Measurements from ENCODE around the gene DPH5.

Gene DPH5

GRCh38 chr1:100995198-100995988, 30.2 kb downstream of the DPH5 start:
- Histone ChIP-seq H3K4me1 (ENCODE audit: low read length) (no peaks in the 10 kb centered on the region), H3K9me3 (replicated peaks; ENCODE audit: insufficient read depth, low read length) (no peaks in the 10 kb centered on the region), H3K9ac (ENCODE audit: low read length) (no peak overlapping the region), H3K9me2 (replicated peaks; ENCODE audit: insufficient read depth, low read length) (no peaks in the 10 kb centered on the region), H3K4me3 (ENCODE audit: low read length) (no peak overlapping the region), H3K27me3 (replicated peaks; ENCODE audit: insufficient read depth, low read length) (no peaks in the 10 kb centered on the region), H3K27ac (ENCODE audit: low read length) (no peak overlapping the region), H3K4me2 (ENCODE audit: low read depth, low read length) (no peak overlapping the region), H3K79me2 (ENCODE audit: low read length) (no peaks in the 10 kb centered on the region), H2AFZ (ENCODE audit: low read length) (no peak overlapping the region), H3F3A (ENCODE audit: insufficient read depth, low read length) (no peaks in the 10 kb centered on the region), H3K36me3 (replicated peaks; ENCODE audit: insufficient read depth, low read length) (no peaks in the 10 kb centered on the region), H4K20me1 (ENCODE audit: insufficient read depth, low read length) (no peaks in the 10 kb centered on the region)
- TF ChIP-seq EZH2phosphoT487 (IDR thresholded peaks at IDR 0.05; ENCODE audit: low read length), result no peak
- TF ChIP-seq EZH2 (optimal IDR thresholded peaks at IDR 0.05; ENCODE audit: low read depth, low read length), result no peak
- no peak for TF ChIP-seq CTCF (IDR thresholded peaks at IDR 0.05; ENCODE audit: low read length)
- DNase-seq, result no peak

GRCh38 chr1:100989306-100990077, 36.1 kb downstream of the DPH5 start:
- Histone ChIP-seq H3K9ac (ENCODE audit: low read length) (no peak overlapping the region), H3K79me2 (ENCODE audit: low read length) (no peaks in the 10 kb centered on the region), H3K4me2 (ENCODE audit: low read depth, low read length) (no peak overlapping the region), H3K4me1 (ENCODE audit: low read length) (no peaks in the 10 kb centered on the region), H4K20me1 (ENCODE audit: insufficient read depth, low read length) (no peaks in the 10 kb centered on the region), H3K9me2 (replicated peaks; ENCODE audit: insufficient read depth, low read length) (no peaks in the 10 kb centered on the region), H3K9me3 (replicated peaks; ENCODE audit: insufficient read depth, low read length) (no peaks in the 10 kb centered on the region), H3F3A (ENCODE audit: insufficient read depth, low read length) (no peaks in the 10 kb centered on the region), H2AFZ (ENCODE audit: low read length) (no peak overlapping the region), H3K4me3 (ENCODE audit: low read length) (no peak overlapping the region), H3K36me3 (replicated peaks; ENCODE audit: insufficient read depth, low read length) (no peaks in the 10 kb centered on the region), H3K27ac (ENCODE audit: low read length) (no peak overlapping the region), H3K27me3 (replicated peaks; ENCODE audit: insufficient read depth, low read length) (no peaks in the 10 kb centered on the region)
- DNase-seq, result no peak
- no peak for TF ChIP-seq CTCF (IDR thresholded peaks at IDR 0.05; ENCODE audit: low read length)
- no peak for TF ChIP-seq EZH2 (optimal IDR thresholded peaks at IDR 0.05; ENCODE audit: low read depth, low read length)
- no peak for TF ChIP-seq EZH2phosphoT487 (IDR thresholded peaks at IDR 0.05; ENCODE audit: low read length)

GRCh38 chr1:100988121-100988520, 37.5 kb downstream of the DPH5 start:
- Histone ChIP-seq H3K79me2 (ENCODE audit: low read length) (no peaks in the 10 kb centered on the region), H3K36me3 (replicated peaks; ENCODE audit: insufficient read depth, low read length) (no peaks in the 10 kb centered on the region), H3K27me3 (replicated peaks; ENCODE audit: insufficient read depth, low read length) (no peaks in the 10 kb centered on the region), H3K4me2 (ENCODE audit: low read depth, low read length) (no peak overlapping the region), H3K27ac (ENCODE audit: low read length) (no peak overlapping the region), H3F3A (ENCODE audit: insufficient read depth, low read length) (no peaks in the 10 kb centered on the region), H3K9ac (ENCODE audit: low read length) (no peak overlapping the region), H3K9me2 (replicated peaks; ENCODE audit: insufficient read depth, low read length) (no peaks in the 10 kb centered on the region), H2AFZ (ENCODE audit: low read length) (no peak overlapping the region), H3K4me1 (ENCODE audit: low read length) (no peaks in the 10 kb centered on the region), H3K9me3 (replicated peaks; ENCODE audit: insufficient read depth, low read length) (no peaks in the 10 kb centered on the region), H4K20me1 (ENCODE audit: insufficient read depth, low read length) (no peaks in the 10 kb centered on the region), H3K4me3 (ENCODE audit: low read length) (no peak overlapping the region)
- TF ChIP-seq CTCF (IDR thresholded peaks at IDR 0.05; ENCODE audit: low read length), result no peak
- no peak for TF ChIP-seq EZH2 (optimal IDR thresholded peaks at IDR 0.05; ENCODE audit: low read depth, low read length)
- no peak for TF ChIP-seq EZH2phosphoT487 (IDR thresholded peaks at IDR 0.05; ENCODE audit: low read length)
- DNase-seq, result no peak

Measured in MM.1S (cell line).